OCI-LY3 (cell line): ENCODE results near the gene GTF2H1.

ENCODE experiments used
- H2AFZ ChIP-seq: fragments of 200-600, 300-600 bp; shearing (Covaris generic); 2 replicates; pipeline ENCODE4 v1.6.0; 2014; ENCODE audit warnings: antibody characterized with exemption, low read depth, low read length
- H3K27ac ChIP-seq: fragments of 200-600, 300-600 bp; sonication (generic); 2 replicates; pipeline ENCODE4 v1.5.1; 2014; ENCODE audit warnings: mild to moderate bottlenecking, low read length, moderate library complexity, mixed read lengths
- H3K27me3 ChIP-seq: fragments of 200-600, 300-600 bp; sonication (generic); 2 replicates; pipeline ENCODE4 v1.6.1; 2014; ENCODE audit warnings: low read depth, low read length, mixed read lengths
- H3K36me3 ChIP-seq: fragments of 200-600, 300-600 bp; sonication (generic); replicated peaks from 2 replicates; pipeline ENCODE3; 2014; ENCODE audit warnings: low read depth, low read length, mixed read lengths
- H3K4me1 ChIP-seq: fragments of 300-600, 200-600 bp; sonication (generic); 2 replicates; pipeline ENCODE4 v1.6.1; 2014; ENCODE audit warnings: low read length, mixed read lengths
- H3K4me2 ChIP-seq: fragments of 200-600, 300-600 bp; sonication (generic); 2 replicates; pipeline ENCODE4 v1.6.1; 2014; ENCODE audit warnings: low read length, mixed read lengths
- H3K4me3 ChIP-seq: fragments of 300-600, 200-600 bp; sonication (generic); 2 replicates; pipeline ENCODE4 v1.5.1; 2014; ENCODE audit warnings: antibody characterized with exemption, mild to moderate bottlenecking, low read length, moderate library complexity
- H3K79me2 ChIP-seq: fragments of 300-600, 200-600 bp; shearing (Covaris generic); 2 replicates; pipeline ENCODE4 v1.6.1; 2014; ENCODE audit warnings: mild to moderate bottlenecking, low read length, mixed read lengths
- H3K9ac ChIP-seq: fragments of 300-600, 200-600 bp; shearing (Covaris generic); 2 replicates; pipeline ENCODE4 v1.6.0; 2014; ENCODE audit warnings: mild to moderate bottlenecking, low read length, moderate library complexity
- H3K9me3 ChIP-seq: fragments of 200-600, 300-600 bp; shearing (Covaris generic); 2 replicates; pipeline ENCODE4 v1.6.1; 2014; ENCODE audit warnings: low read length, mixed read lengths; ENCODE audit not compliant: insufficient read depth
- H4K20me1 ChIP-seq: fragments of 200-600, 300-600 bp; sonication (generic); 2 replicates; pipeline ENCODE4 v1.6.1; 2016; ENCODE audit warnings: low read length, mixed read lengths; ENCODE audit not compliant: insufficient read depth
- EZH2phosphoT487 ChIP-seq: fragments of 200-600 bp; shearing (Covaris generic); IDR thresholded peaks from 2 replicates; pipeline ENCODE4 v1.6.1; 2018; ENCODE audit warnings: antibody characterized with exemption, mixed run types, low read depth
- TF ChIP-seq, protein P1 (sequence below): fragments of 200-600, 300-600 bp; sonication (generic); IDR thresholded peaks from 2 replicates; pipeline ENCODE4 v1.5.1; 2014; ENCODE audit warnings: antibody characterized with exemption, low read length, low read depth

The GTF2H1 gene

DNA sequence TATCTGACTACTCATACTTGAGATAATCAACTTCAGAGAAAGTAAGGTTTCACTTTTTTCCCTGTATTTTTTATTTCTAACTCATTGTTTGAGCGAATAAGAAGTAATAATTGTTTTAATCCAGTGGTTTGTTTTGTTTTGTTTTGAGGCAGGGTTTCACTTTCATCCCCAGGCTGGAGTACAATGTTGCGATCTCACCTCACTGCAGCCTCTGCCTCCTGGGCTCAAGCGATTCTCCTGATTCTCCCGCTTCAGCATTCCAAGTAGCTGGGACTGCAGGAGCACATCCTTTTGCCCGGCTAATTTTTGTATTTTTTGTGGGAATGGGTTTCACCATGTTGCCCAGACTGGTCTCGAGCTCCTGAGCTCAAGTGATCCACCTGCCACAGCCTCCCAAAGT, 8.6 kb downstream of the GTF2H1 start:
- Histone ChIP-seq H3K27me3 (no peaks in the 10 kb centered on the region), H3K79me2 (peaks cover 70% of the 10 kb centered on the region), H2AFZ (no peak overlapping the region), H3K27ac (no peak overlapping the region), H3K4me1 (peaks cover 42% of the 10 kb centered on the region), H3K4me3 (no peak overlapping the region), H3K9me3 (no peaks in the 10 kb centered on the region), H3K36me3 (peaks cover 38% of the 10 kb centered on the region), H3K9ac (no peak overlapping the region), H4K20me1 (peaks cover 6% of the 10 kb centered on the region; the same call in 1 of the 2 replicates), H3K4me2 (no peak overlapping the region)
- no peak for TF ChIP-seq EZH2phosphoT487
- TF ChIP-seq, protein P1, sequence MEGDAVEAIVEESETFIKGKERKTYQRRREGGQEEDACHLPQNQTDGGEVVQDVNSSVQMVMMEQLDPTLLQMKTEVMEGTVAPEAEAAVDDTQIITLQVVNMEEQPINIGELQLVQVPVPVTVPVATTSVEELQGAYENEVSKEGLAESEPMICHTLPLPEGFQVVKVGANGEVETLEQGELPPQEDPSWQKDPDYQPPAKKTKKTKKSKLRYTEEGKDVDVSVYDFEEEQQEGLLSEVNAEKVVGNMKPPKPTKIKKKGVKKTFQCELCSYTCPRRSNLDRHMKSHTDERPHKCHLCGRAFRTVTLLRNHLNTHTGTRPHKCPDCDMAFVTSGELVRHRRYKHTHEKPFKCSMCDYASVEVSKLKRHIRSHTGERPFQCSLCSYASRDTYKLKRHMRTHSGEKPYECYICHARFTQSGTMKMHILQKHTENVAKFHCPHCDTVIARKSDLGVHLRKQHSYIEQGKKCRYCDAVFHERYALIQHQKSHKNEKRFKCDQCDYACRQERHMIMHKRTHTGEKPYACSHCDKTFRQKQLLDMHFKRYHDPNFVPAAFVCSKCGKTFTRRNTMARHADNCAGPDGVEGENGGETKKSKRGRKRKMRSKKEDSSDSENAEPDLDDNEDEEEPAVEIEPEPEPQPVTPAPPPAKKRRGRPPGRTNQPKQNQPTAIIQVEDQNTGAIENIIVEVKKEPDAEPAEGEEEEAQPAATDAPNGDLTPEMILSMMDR: no peak

DNA sequence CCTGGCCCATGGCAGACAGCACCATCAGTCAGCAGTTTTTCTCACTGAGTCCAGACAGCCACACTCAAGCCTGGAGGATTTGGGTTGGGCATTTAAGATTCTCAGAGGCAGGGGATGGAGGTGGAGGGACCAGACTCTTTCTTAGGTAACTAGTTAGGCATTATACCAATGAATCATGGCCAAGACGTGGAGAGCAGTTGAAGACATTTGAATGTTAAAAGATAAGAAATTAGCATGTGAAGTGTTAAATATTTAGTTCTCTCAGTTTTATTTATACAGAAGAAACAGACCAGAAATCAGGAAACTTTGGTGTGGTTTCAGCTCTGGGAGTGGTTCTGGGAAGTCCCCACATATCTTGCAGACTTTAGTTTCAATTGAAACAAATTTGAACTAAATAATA, 9.9 kb downstream of the GTF2H1 start:
- H4K20me1 ChIP-seq: peaks cover 6% of the 10 kb centered on the region; the same call in 1 of the 2 replicates
- TF ChIP-seq, protein P1: no peak
- TF ChIP-seq EZH2phosphoT487: no peak
- H3K4me2 ChIP-seq: peak overlapping the region; percentile 54
- no peaks in the 10 kb centered on the region for H3K27me3 ChIP-seq
- no peak overlapping the region for H2AFZ ChIP-seq
- peak overlapping the region; percentile 7; the same call in 1 of the 2 replicates for H3K9ac ChIP-seq
- H3K27ac ChIP-seq: peak overlapping the region; percentile 48
- peaks cover 40% of the 10 kb centered on the region for H3K36me3 ChIP-seq
- H3K79me2 ChIP-seq: peaks cover 57% of the 10 kb centered on the region
- H3K4me3 ChIP-seq: peak overlapping the region; percentile 23; the same call in 1 of the 2 replicates
- H3K9me3 ChIP-seq: no peaks in the 10 kb centered on the region
- H3K4me1 ChIP-seq: peaks cover 42% of the 10 kb centered on the region

DNA sequence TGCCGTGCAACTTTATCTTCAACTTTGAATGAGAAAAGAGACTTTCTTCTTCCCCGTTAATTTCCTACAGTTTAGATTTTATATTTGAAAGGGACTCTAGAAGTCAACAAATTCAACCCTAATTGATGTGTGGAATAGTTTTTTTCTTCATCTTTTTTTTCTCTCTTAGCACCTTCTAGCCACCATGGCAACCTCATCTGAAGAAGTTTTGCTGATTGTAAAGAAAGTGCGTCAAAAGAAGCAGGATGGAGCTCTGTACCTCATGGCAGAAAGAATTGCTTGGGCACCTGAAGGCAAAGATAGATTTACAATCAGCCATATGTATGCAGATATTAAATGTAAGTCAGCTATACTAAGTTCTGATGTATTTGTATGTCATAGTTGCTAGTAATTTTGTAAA, 10.5 kb downstream of the GTF2H1 start:
- no peak for TF ChIP-seq EZH2phosphoT487
- TF ChIP-seq, protein P1: no peak
- no peak overlapping the region for H3K4me2 ChIP-seq
- peaks cover 40% of the 10 kb centered on the region for H3K36me3 ChIP-seq
- H3K4me3 ChIP-seq: no peak overlapping the region
- H2AFZ ChIP-seq: no peak overlapping the region
- H3K9me3 ChIP-seq: no peaks in the 10 kb centered on the region
- no peak overlapping the region for H3K27ac ChIP-seq
- peaks cover 42% of the 10 kb centered on the region for H3K4me1 ChIP-seq
- H3K9ac ChIP-seq: no peak overlapping the region
- peaks cover 51% of the 10 kb centered on the region for H3K79me2 ChIP-seq
- H4K20me1 ChIP-seq: peaks cover 6% of the 10 kb centered on the region; the same call in 1 of the 2 replicates
- no peaks in the 10 kb centered on the region for H3K27me3 ChIP-seq

DNA sequence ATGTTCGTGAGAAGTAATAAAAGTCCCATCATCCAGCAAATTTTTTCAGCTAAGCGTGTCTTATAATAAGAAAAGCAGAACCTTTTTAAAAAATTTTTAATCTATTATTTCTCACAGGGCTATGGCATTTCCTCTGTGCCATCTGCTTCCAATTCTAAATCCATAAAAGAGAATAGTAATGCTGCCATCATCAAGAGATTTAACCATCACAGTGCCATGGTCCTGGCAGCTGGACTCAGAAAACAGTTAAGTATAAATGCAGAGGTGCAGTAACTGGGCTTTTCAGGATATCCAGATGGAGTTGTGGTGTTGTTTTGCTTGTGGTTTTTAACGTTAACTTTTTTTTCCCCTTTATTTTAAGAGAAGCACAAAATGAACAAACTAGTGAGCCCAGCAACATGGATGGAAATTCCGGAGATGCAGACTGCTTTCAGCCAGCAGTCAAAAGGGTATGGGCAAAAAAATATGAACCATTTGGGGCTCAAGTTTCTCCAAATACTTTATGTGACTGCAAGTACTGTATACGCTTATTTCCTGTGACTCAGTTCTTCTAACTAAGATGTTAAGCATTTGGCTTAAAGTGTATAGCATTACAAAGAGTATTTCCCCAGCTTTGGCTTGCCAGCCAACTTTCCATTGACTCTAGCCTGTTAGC, 25.2 kb downstream of the GTF2H1 start:
- no peak overlapping the region for H3K9ac ChIP-seq
- H3K4me2 ChIP-seq: no peak overlapping the region

More for the DNA sequence above, 25.2 kb downstream of the GTF2H1 start:
- H3K9me3 ChIP-seq: no peaks in the 10 kb centered on the region
- no peaks in the 10 kb centered on the region for H3K27me3 ChIP-seq
- H3K79me2 ChIP-seq: no peaks in the 10 kb centered on the region
- H2AFZ ChIP-seq: no peak overlapping the region
- no peaks in the 10 kb centered on the region for H4K20me1 ChIP-seq
- no peaks in the 10 kb centered on the region for H3K4me1 ChIP-seq
- TF ChIP-seq, protein P1: no peak
- TF ChIP-seq EZH2phosphoT487: no peak
- H3K4me3 ChIP-seq: no peak overlapping the region
- peaks cover 28% of the 10 kb centered on the region for H3K36me3 ChIP-seq
- no peak overlapping the region for H3K27ac ChIP-seq
